GM13977 (cell line): Measurements from ENCODE around the gene CLCN5.

Source experiments
- DNase-seq: peaks from one replicate; pipeline ENCODE4 v3.0.0; 2012; ENCODE audit warnings: low spot score
- CTCF ChIP-seq: IDR thresholded peaks from 2 replicates; pipeline ENCODE4 v1.5.1; 2012; ENCODE audit warnings: mild to moderate bottlenecking, control low read depth; ENCODE audit not compliant: insufficient read depth; ENCODE audit errors: extremely low read depth, missing control alignments
- in situ Hi-C: fragments of 300-500 bp; cut with MboI; formaldehyde crosslinking; loops from one replicate; pipeline ENCODE4 v1.12.0; 2022; ENCODE audit warnings: low sequenced_read_pairs, low pct_unique_long_range_greater_than_20kb, mixed read lengths, inconsistent platforms; ENCODE audit not compliant: unreplicated experiment

Gene CLCN5

DNA sequence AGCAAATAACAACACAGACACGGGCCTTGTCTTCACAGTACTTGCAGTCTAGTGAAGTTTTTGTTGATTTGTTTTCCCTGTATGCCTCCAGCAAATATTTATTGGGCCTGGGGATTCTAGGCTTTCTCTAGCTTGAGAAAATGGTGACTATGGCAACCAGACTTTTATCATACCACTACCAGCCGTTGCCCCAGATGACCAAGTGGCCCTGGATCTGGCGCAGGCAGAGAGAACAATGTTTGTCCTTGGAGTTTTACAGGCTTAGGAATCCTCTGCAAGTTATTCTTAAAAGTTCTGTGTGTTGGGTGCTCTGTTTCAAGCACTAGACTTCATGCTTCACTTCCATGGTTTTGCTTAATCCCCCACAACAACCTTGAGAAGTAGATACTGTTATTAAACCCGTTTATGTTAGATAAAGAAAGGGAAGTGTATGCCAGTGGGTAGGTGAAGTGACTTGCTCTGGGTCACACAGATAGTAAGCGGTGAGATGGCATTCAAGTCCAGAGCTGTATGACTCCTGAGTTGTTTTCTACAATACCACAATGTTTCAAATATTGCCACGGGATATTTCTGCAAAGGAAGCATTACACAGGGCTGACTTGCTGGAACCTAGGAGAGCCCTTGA lies 183.8 kb downstream of the CLCN5 start:
- in situ Hi-C loops = loop anchor here (25.0 kb wide), 1 partner anchor 481 kb away; no protein-coding TSS in a partner anchor
- no peak for DNase-seq
- TF ChIP-seq CTCF = no peak

DNA sequence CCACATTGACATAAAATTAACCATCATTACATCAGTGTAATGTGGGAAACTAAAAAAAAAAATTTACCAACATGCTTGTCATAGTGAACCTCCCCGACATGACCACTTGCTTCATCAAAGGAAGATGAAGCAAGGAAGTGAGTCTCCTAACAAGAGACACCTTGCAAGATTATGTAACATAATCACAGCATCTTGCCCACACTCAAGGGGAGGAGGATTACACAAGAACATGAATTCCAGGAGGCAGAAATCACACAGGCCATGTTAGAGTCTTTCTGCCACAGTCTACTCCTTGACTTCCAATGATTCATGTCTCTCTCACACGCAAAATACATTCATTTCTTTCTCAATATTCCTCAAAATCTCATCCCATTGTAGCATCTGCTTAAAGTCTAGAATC lies 185.1 kb downstream of the CLCN5 start:
- TF ChIP-seq CTCF = no peak
- in situ Hi-C loops = loop anchor here (25.0 kb wide), 1 partner anchor 480 kb away; no protein-coding TSS in a partner anchor
- no peak for DNase-seq

GRCh38 chrX:50108264-50108663 lies 185.9 kb downstream of the CLCN5 start:
- in situ Hi-C loops = loop anchor here (25.0 kb wide), 1 partner anchor 479 kb away; no protein-coding TSS in a partner anchor
- no peak for DNase-seq
- TF ChIP-seq CTCF = no peak

GRCh38 chrX:50111742-50112141 lies 189.3 kb downstream of the CLCN5 start:
- no peak for DNase-seq
- no peak for TF ChIP-seq CTCF
- in situ Hi-C loops = loop anchor here (25.0 kb wide), 1 partner anchor 476 kb away; no protein-coding TSS in a partner anchor

DNA sequence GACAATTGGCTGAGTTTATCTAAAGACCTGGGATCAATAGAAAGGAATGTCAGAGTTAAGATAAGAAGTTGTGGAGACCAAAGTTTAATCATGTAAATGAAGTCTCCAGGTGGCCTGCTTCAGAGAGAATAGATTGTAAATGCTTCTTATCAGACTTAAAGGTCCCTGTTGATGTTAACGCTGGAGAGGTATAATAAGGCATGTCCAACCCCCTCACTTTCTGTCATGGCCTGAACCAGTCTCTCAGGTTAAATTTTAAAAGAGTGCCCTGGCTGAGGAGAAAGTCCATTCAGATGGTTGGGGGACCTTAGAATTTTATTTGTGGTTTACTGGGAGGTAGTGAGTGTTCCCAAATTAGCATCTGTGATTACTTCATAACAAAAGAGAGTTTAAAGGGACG lies 191.7 kb downstream of the CLCN5 start:
- in situ Hi-C loops = loop anchor here (25.0 kb wide), 1 partner anchor 473 kb away; no protein-coding TSS in a partner anchor
- no peak for DNase-seq
- no peak for TF ChIP-seq CTCF

DNA sequence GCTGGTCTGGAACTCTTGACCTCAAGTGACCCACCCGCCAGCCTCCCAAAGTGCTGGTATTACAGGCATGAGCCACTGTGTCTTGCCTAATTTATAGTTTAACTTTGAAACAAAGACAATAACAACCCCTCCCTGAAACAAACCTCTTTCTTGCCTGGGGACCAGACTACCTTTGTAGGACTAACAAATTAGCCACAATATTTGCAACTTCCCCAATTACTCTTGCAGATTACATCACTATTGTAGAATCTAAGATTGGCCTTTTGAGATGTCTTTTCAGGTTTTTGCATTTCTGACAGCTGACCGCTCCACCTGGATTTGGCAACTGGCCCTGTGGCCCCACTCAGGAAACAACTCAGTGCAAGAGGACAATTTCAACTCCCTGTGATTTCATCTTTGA lies 193.6 kb downstream of the CLCN5 start:
- DNase-seq = no peak
- in situ Hi-C loops = loop anchor here (25.0 kb wide), 1 partner anchor 471 kb away; no protein-coding TSS in a partner anchor
- no peak for TF ChIP-seq CTCF
